MM.1S (cell line): Measurements from ENCODE around the gene HCRTR1.
A peak's percentile ranks its signal among the peaks of the same experiment; 100 is the strongest.

Source experiments
- DNase-seq: peaks from one replicate; pipeline ENCODE4 v3.0.0-alpha.2; 2015
- H2AFZ ChIP-seq: fragments of 300-600 bp; sonication (generic); 2 replicates; pipeline ENCODE4 v1.6.0; 2016; ENCODE audit warnings: antibody characterized with exemption, low read length
- H3F3A ChIP-seq: fragments of 300-600 bp; sonication (generic); 2 replicates; pipeline ENCODE4 v1.6.1; 2016; ENCODE audit warnings: mild to moderate bottlenecking, antibody characterized with exemption, low read length, moderate library complexity, mixed read lengths; ENCODE audit not compliant: insufficient read depth
- H3K27ac ChIP-seq: fragments of 300-600 bp; sonication (generic); 2 replicates; pipeline ENCODE4 v1.5.1; 2016; ENCODE audit warnings: mild to moderate bottlenecking, low read length
- H3K27me3 ChIP-seq: fragments of 300-600 bp; sonication (generic); replicated peaks from 2 replicates; pipeline ENCODE4 v1.6.0; 2016; ENCODE audit warnings: low read length; ENCODE audit not compliant: insufficient read depth
- H3K36me3 ChIP-seq: fragments of 300-600 bp; sonication (generic); replicated peaks from 2 replicates; pipeline ENCODE4 v1.6.1; 2016; ENCODE audit warnings: mild to moderate bottlenecking, low read length, mixed read lengths; ENCODE audit not compliant: insufficient read depth
- H3K4me1 ChIP-seq: fragments of 300-600 bp; sonication (generic); 2 replicates; pipeline ENCODE4 v1.6.1; 2016; ENCODE audit warnings: low read length, mixed read lengths
- H3K4me2 ChIP-seq: fragments of 300-600 bp; sonication (generic); 2 replicates; pipeline ENCODE4 v1.6.0; 2016; ENCODE audit warnings: low read depth, low read length
- H3K4me3 ChIP-seq: fragments of 300-600 bp; sonication (generic); 2 replicates; pipeline ENCODE4 v1.5.1; 2016; ENCODE audit warnings: low read length, mixed read lengths
- H3K79me2 ChIP-seq: fragments of 300-600 bp; sonication (generic); 2 replicates; pipeline ENCODE4 v1.6.1; 2016; ENCODE audit warnings: mixed run types, low read length, mixed read lengths
- H3K9ac ChIP-seq: fragments of 300-600 bp; sonication (generic); 2 replicates; pipeline ENCODE4 v1.6.1; 2016; ENCODE audit warnings: low read length, mixed read lengths
- H3K9me2 ChIP-seq: fragments of 300-600 bp; sonication (generic); replicated peaks from 2 replicates; pipeline ENCODE4 v1.6.1; 2016; ENCODE audit warnings: mild to moderate bottlenecking, low read length, mixed read lengths; ENCODE audit not compliant: insufficient read depth
- H3K9me3 ChIP-seq: fragments of 300-600 bp; sonication (generic); replicated peaks from 2 replicates; pipeline ENCODE4 v1.6.1; 2016; ENCODE audit warnings: mild to moderate bottlenecking, low read length, mixed read lengths; ENCODE audit not compliant: insufficient read depth
- H4K20me1 ChIP-seq: fragments of 300-600 bp; sonication (generic); 2 replicates; pipeline ENCODE4 v1.6.1; 2016; ENCODE audit warnings: mild to moderate bottlenecking, low read length, moderate library complexity, mixed read lengths; ENCODE audit not compliant: insufficient read depth
- EZH2 ChIP-seq: fragments of 300-600 bp; sonication (generic); optimal IDR thresholded peaks from 2 replicates; pipeline ENCODE3; 2017; ENCODE audit warnings: low read depth, mild to moderate bottlenecking, antibody characterized with exemption, low read length, mixed read lengths
- EZH2phosphoT487 ChIP-seq: fragments of 300-600 bp; sonication (generic); IDR thresholded peaks from 2 replicates; pipeline ENCODE4 v1.6.1; 2018; ENCODE audit warnings: antibody characterized with exemption, low read length
- TF ChIP-seq, protein P1 (sequence below): fragments of 300-600 bp; sonication (generic); IDR thresholded peaks from 2 replicates; pipeline ENCODE4 v1.5.1; 2016; ENCODE audit warnings: antibody characterized with exemption, low read length, mixed read lengths

The HCRTR1 gene

GRCh38 chr1:31592132-31592531 is 25.4 kb upstream of the HCRTR1 start:
- Histone ChIP-seq H3K9me3 (no peaks in the 10 kb centered on the region), H4K20me1 (no peaks in the 10 kb centered on the region), H3K4me1 (no peaks in the 10 kb centered on the region), H3K27me3 (peaks cover 12% of the 10 kb centered on the region), H3K36me3 (no peaks in the 10 kb centered on the region), H2AFZ (no peak overlapping the region), H3K9me2 (no peaks in the 10 kb centered on the region), H3K4me2 (no peak overlapping the region), H3K9ac (no peak overlapping the region), H3K27ac (no peak overlapping the region), H3K4me3 (no peak overlapping the region), H3K79me2 (no peaks in the 10 kb centered on the region), H3F3A (no peaks in the 10 kb centered on the region)
- TF ChIP-seq, protein P1, sequence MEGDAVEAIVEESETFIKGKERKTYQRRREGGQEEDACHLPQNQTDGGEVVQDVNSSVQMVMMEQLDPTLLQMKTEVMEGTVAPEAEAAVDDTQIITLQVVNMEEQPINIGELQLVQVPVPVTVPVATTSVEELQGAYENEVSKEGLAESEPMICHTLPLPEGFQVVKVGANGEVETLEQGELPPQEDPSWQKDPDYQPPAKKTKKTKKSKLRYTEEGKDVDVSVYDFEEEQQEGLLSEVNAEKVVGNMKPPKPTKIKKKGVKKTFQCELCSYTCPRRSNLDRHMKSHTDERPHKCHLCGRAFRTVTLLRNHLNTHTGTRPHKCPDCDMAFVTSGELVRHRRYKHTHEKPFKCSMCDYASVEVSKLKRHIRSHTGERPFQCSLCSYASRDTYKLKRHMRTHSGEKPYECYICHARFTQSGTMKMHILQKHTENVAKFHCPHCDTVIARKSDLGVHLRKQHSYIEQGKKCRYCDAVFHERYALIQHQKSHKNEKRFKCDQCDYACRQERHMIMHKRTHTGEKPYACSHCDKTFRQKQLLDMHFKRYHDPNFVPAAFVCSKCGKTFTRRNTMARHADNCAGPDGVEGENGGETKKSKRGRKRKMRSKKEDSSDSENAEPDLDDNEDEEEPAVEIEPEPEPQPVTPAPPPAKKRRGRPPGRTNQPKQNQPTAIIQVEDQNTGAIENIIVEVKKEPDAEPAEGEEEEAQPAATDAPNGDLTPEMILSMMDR = no peak
- TF ChIP-seq EZH2phosphoT487 = no peak
- TF ChIP-seq EZH2 = no peak
- no peak for DNase-seq

GRCh38 chr1:31593136-31593665 is 24.3 kb upstream of the HCRTR1 start:
- no peaks in the 10 kb centered on the region for H3K9me2 ChIP-seq
- no peak for DNase-seq

DNA sequence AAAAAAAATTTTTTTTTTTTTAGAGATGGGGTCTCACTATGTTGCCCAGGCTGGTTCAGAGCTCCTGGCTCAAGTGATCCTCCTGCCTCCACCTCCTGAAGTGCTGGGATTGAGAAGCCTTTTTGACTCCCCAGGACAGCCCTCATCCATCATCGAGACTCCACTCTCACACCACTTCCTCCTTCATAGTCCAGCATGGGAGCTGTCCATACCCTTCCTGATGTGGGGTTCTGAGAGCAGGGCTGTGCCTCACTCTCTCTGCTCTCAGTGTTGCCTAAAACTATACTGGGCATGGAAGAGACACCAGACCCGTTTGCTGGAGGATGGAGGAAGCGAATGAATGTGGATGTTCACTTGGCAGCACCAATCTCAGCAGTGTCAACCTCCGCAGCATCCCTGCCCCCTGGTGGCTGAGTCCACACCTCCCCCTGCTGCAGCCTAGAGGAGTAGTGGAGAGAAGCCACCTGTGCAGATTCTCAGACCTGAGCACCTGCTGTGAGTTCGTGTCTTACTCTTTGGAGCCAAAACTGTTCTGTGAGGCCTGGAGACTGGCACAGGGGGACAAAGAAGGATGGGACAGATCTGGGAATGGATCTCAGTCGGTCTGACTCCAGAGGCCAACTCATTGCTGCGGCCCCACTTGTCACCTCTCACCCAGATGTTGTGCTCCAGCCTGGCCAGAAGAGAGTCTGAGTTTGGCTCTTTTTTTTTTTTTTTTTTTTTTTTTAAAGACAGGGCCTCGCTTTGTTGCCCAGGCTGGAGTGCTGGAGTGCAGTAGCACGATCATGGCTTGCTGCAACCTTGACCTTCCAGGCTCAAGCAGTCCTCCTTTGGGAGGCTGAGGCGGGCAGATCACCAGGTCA is 23.5 kb upstream of the HCRTR1 start:
- H3K4me2 ChIP-seq = no peak overlapping the region
- H3F3A ChIP-seq = no peaks in the 10 kb centered on the region
- DNase-seq = peak; percentile 80
- no peaks in the 10 kb centered on the region for H3K9me3 ChIP-seq
- H3K27me3 ChIP-seq = peaks cover 12% of the 10 kb centered on the region
- no peaks in the 10 kb centered on the region for H4K20me1 ChIP-seq
- H3K9me2 ChIP-seq = no peaks in the 10 kb centered on the region
- H3K79me2 ChIP-seq = no peaks in the 10 kb centered on the region
- H3K27ac ChIP-seq = no peak overlapping the region
- TF ChIP-seq EZH2phosphoT487 = no peak
- TF ChIP-seq, protein P1 = peak; percentile 89
- TF ChIP-seq EZH2 = no peak
- H3K4me3 ChIP-seq = no peak overlapping the region
- no peaks in the 10 kb centered on the region for H3K4me1 ChIP-seq
- H3K9ac ChIP-seq = no peak overlapping the region
- H2AFZ ChIP-seq = no peak overlapping the region
- H3K36me3 ChIP-seq = no peaks in the 10 kb centered on the region

More at GRCh38 chr1:31593136-31593665, 24.3 kb upstream of the HCRTR1 start:
- Histone ChIP-seq H3K4me1 (no peaks in the 10 kb centered on the region), H4K20me1 (no peaks in the 10 kb centered on the region), H3K27ac (no peak overlapping the region), H3F3A (no peaks in the 10 kb centered on the region), H3K9me3 (no peaks in the 10 kb centered on the region), H3K27me3 (peaks cover 12% of the 10 kb centered on the region), H3K36me3 (no peaks in the 10 kb centered on the region), H3K4me2 (no peak overlapping the region), H2AFZ (no peak overlapping the region), H3K79me2 (no peaks in the 10 kb centered on the region), H3K9ac (no peak overlapping the region), H3K4me3 (no peak overlapping the region)
- no peak for TF ChIP-seq EZH2
- TF ChIP-seq EZH2phosphoT487 = no peak
- TF ChIP-seq, protein P1 = no peak
